Brain pericyte (primary cell): ENCODE data around the gene FARP1.
"Not testable (repeated sequence)": the region's sequence is repeated elsewhere in the genome, so short reads cannot be mapped to it uniquely, and the experiment has no call there.

Source experiments
- DNase-seq: peaks from one replicate; pipeline ENCODE4 v3.0.0-alpha.2; 2012; ENCODE audit warnings: low read depth, low spot score

FARP1 gene

DNA sequence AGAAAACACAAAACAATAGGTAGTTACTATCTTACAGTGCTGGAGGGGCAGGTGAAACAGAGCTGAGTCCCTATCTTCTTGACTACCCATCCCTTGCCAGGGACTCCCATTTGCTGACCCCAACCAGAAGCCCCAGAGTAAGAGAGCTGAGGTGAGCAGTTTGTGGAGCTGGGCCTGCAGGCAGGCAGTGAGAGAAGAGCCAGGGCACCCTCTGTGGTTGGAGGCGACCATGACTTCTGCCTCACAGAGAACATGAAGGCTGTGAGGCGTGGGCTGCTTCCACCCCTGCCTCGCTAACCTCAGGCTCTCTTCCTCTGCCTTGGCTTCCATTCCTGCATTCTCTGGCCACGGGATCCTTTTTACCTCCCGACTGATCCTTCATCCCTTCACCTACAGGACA lies 81.7 kb downstream of the FARP1 start:
- no peak for DNase-seq

- DNase-seq: no peak
Measured at GRCh38 chr13:98225036-98225940, 82.4 kb downstream of the FARP1 start.

GRCh38 chr13:98226496-98226895 lies 83.6 kb downstream of the FARP1 start:
- DNase-seq: no peak

DNA sequence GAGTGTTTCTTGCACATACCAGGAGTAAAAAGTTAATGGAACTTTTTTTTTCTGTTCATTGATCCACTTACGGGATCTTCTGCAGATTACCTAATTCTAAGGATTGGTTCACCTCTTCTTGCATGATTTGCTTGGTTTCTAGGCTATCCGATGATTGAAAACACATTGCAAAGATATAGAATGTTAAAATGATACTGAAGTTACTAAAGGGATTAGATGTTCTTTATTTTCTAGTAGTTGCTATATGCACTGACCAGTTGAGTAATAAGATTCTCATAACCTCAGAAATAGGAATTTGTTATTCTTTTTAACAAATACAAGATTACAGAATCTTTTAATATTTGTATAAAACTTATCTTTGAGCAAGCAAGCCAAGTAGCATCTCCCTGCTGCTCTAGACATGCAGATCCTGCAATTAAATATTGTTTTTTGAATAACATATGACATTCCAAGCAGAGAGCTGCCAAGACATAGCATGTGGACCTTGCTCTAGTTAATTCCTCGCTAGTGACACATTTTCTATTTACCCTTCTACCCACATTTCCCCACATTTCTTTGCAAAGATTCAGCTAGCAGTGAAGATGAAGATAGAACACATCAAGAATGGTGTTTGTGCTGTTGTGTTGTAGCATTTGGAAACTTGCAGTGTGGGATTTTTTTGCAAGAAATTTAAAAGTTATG lies 85.9 kb downstream of the FARP1 start:
- DNase-seq: no peak

- DNase-seq: not testable (repeated sequence)
Measured at GRCh38 chr13:98230762-98231161, 87.9 kb downstream of the FARP1 start.

DNA sequence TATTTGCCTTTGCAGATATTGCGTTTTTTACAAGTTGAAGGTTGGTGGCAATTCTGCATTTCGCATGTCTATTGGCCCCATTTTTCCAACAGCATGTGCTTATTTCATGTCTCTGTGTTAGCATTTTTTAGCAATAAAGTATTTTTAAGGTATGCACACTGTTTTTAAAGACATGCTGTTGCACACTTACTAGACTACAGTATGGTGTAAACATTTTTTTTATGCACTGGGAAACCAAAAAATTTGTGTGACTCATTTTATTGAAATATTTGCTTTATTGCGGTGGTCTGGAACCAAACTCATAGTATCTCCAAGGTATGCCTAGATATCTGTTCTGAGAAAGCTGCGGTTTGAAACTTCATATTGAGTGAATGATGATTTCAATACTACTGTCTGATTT lies 89.6 kb downstream of the FARP1 start:
- DNase-seq: no peak

GRCh38 chr13:98233127-98233526 lies 90.2 kb downstream of the FARP1 start:
- DNase-seq: no peak

DNA sequence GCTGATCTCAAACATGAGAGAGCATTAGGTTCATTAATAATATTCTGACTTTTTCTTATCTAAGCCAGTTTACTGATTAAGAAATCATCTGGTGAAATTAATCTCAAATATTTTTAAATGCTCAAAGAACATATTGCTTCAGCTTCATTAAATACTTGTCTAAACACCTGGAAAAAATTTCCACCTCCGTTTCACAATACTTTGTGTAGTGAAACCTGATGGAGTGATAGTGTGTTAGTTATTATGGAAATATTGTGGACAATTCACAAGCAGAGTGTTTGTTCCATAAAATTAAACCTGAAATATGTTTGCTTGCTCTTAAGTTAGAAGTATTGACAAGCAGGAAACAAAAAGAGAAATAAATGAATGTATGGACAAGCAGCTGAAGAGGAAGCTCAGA lies 91.5 kb downstream of the FARP1 start:
- DNase-seq: no peak

GRCh38 chr13:98236197-98236596 lies 93.3 kb downstream of the FARP1 start:
- no peak for DNase-seq

DNA sequence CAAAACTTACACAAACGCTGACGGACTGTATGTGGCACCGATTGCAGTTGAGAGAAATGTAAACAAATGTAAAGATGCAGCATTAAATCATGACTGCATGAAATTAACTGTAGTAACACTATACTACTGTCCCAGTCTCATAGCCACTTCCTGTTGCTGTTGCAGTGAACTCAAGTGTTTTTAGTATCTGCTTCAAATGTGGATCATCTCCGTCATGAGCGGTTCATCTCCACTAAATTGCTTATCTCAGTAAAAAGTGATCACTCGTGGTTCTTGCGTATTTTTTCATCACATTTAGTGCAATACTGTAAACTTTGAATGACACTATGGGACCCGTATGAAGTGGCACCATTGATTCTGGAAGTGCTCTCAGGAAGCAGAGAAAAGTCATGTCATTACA lies 94.4 kb downstream of the FARP1 start:
- DNase-seq: no peak

DNA sequence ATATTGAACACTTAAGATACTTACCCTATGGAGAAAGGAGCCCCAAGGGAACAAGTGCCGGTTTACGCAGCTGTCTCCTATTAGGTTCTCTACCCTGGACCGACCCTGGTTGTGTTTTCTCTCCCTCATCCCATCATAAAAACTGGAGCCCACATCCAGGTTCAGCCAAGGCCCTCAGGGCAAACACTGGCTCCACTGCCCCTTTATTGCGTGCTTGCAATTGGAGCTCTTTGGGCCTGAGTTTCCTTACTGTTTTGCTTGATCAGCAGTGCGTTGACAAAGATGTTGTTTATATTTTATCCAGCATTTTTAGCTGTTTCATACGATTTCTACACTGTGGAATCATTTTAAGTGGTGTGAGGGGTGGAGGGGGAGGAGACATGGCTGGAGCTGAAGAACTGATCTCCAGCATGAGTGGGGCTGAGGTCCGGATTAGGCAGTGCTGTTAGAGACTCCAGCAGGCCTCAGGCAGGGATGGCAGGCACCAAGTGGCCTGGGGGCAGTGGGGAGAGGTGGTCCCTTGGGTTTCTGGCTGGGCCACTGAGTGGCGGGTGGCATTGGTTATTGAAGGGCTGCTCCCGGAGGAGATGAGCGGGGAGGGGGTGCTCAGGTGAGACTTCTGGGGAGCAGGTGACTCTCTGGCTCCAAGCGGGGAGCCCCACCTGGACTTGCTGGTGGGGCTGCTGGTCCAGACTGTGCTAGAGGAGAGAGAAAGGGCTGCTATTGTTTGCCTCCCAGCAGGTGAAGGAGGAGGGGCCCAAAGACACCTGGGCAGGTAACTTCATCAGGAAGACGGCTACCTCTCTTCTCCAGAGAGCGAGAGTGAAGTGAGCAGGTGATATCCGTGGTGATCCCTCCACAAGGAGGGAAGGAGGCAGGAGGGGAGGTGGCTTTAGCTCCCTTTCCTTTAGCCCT lies 96.5 kb downstream of the FARP1 start:
- peak; percentile 96 for DNase-seq

DNA sequence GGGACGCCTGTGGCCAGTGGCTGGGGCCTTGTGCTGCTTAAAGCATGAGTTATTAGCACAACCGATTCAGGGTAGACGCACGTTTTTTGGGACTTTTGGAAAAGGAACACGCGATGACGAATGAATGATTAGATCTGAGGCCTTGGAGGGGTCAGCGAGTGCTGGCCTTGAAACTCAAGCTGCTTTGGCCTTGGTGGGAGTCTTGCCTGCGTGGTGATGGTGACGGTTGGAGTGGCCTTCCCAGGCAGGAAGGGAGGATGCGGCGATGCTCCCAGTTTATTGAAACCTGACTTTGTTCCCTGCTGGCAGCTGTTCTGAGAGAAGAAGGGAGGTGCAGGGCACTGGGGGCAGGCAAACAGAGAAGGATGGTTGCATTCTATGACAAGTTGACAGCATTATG lies 97.2 kb downstream of the FARP1 start:
- no peak for DNase-seq

- DNase-seq: no peak
Measured at GRCh38 chr13:98240974-98241373, 98.1 kb downstream of the FARP1 start.

DNA sequence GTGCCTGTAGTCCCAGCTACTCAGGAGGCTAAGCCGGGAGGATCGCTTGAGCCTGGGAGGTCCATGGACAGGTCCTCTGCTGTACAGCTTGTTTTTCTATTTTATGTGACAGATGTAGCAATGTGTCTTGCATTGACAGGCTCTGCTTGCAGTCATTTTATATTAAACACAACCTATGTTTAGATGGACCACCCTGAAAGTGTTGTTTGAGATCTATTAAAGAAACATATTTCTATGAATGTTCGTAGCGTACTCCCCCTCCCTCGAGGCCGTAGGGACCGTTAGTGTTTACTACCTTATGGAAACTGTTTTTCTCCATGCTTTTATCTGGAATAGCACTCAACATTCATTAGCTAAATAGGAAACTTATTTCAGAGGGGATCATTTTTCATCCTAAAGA lies 99.1 kb downstream of the FARP1 start:
- DNase-seq: no peak

DNA sequence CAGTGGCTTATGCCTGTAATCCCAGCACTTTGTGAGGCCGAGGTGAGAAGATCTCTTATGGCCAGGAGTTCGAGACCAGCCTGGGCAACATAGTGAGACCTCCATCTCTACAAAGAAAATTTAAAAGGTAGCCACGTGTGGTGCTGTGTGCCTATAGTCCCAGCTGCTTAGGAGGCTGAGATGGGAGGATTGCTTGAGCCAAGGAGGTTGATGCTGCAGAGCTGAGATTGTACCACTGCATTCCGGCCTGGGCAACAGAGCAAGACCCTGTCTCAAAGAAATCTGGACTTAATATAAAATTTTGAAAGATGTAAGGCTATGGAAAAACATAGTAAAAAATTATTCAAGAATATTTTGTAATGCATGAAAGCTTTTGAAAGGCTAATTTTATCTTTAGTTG lies 99.5 kb downstream of the FARP1 start:
- no peak for DNase-seq

DNA sequence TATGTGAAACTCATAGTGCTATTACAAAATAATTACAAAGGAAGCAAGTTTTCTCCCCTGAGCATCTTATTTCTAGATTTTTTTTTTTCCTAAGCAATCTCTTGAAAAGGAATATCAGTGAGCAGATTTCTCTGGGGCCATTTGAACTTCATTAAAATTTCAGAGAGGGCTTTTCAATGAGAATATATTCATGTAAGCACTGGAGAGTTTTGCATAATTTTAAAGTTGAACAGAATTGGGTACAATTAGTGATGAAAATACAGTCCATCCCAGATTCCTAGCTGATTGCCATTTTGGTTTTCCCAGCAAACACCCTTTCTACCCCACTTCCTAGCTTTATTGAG lies 101.0 kb downstream of the FARP1 start:
- DNase-seq: no peak

DNA sequence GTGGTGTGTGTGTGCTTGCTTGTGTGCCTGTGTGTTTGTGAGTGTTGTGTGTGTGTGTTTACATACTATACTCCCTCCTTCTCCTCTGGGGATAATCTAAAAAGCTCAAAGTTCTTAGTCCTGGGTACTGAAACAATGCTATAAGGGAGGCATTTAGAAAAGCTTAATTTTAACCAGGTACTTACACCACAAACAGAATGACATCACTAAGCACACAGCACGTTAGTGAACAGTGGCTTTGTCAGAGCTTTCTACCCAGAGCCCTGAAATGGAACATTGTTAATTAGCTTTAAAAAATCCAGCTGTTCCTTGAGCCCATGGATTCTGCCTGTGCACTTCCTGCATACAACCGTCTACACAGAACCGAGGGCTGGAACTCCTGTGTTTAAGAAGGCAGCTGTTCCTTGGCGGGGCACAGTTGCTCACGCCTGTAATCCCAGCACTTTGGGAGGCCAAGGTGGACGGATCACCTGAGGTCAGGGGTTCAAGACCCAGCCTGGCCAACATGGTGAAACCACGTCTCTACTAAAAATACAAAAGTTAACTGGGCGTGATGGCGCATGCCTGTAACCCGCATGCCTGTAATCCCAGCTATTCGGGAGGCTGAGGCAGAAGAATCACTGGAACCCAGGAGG lies 103.8 kb downstream of the FARP1 start:
- no peak for DNase-seq

DNA sequence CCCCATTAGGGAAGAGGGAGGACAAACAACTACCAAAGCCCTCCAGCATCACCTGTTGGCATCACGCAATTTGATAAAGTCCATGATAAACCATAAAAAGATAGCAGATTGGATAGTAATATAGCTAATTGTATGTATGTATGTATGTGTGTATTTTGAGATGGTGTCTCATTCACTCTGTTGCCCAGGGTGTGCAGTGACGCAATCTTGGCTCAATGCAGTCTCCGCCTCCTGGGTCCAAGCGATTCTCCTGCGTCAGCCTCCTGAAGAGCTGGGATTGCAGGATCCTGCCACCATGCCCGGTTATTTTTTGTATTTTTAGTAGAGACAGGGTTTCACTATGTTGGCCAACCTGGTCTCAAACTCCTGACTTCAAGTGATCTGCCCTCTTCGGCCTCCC lies 108.8 kb downstream of the FARP1 start:
- no peak for DNase-seq

GRCh38 chr13:98252931-98253470 lies 110.1 kb downstream of the FARP1 start:
- no peak for DNase-seq

DNA sequence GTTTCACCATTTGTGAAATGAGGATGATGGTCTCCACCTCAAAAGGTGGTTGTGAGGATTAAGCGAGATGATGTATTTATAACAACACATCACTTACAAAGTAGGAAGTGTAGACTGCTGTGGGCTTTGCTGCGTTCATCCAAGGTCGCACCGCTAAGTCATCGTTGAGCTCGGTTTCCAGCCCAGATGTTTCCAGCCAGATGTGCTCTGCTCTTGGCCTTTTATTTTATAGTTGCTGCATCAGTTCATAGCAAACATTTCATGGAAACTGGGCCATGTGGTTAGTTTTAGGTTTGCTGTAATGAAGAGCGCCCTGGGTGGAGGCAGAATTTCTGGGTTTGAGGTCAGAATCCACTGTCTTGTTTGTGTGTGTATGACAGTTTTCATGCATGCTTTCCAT lies 110.6 kb downstream of the FARP1 start:
- DNase-seq: no peak

DNA sequence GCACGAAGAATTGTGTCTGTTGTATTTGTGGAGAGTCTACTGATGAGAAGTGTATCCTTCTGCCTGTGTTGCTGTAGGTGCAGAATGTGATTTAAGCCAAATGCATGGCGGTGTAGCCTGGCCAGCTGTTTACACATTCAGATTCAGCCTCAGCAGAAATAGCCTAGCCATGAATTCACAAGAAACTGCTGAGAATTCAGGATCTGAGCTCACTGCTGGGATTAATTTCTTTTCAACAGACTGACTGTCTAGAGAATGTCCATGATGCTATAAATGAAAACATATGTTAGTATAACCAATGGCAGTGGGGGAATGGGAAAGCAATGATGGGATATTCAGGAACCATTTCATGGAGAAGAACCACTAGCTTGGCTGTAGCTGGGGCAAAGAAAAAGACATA lies 111.6 kb downstream of the FARP1 start:
- DNase-seq: peak; percentile 89
